ENCODE results near the gene C17orf113.
"Not testable (repeated sequence)": the region's sequence is repeated elsewhere in the genome, so short reads cannot be mapped to it uniquely, and the experiment has no call there.

C17orf113 gene

DNA sequence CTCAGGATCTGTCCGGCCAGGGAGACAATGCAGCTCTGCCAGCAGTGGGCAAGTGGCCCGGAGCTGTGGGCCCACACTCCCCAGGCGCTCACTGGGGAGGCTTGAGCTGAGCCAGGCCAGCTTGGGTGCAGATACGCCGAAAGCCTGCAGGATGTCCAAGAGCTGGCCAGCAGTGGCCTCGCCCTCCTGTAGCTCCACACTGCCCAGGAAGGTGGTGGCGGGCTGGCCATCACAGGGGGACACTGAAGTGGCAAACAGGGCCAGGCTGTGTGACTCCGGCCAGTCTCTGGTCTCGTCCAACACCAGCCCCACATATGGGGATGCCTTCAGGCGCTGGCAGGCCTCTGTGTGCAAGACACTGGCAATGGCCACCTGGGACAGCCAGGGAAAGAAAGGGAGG is 9.6 kb downstream of the C17orf113 start:
- DNase-seq, result no peak

DNA sequence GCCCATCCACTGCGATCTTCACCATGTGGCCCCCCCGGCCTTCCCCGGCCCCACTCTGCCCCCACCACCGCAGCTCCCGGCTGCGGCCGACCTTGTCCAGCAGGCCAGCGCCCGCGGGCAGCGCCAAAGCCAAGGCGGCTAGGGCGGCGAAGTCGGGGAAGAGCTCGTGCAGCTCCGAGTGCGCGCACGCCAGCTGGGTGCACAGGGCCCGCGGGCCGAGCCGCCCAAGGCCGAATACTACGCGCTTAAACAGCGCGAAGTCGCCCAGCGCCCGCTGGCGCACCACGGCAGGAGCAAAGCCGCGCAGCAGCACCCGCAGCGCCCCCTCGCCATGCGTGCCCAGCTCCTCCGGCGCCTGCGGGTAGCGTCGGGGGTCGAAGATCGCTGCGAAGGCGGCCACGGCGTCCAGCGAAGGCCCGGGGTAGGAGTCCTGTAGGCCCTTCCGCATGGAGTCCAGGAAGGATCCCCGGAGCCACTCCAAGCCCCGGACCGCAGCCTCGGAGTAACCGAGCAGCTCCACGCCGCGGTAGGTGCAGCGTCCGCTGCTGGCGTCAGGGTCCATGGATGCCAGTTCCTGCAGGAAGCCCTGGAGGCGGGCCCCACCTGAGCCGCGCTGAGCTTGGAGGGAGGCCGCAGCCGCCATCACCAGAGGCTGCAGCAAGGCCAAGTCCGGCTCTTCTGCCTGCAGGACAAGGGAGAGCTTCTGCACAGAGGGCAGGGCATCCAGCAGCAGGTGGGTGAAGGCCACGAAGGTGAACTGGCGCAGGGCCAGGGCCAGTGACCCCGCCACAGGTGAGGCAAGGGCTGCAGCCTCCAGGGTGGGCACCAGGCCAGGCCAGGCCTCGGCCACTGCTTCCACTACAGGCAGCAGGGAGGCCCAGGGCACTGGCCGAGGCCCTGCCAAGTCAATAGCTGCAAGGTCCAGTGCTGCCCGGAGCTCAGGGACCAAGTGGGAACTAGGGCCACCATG is 10.3 kb downstream of the C17orf113 start:
- no peak for DNase-seq

DNA sequence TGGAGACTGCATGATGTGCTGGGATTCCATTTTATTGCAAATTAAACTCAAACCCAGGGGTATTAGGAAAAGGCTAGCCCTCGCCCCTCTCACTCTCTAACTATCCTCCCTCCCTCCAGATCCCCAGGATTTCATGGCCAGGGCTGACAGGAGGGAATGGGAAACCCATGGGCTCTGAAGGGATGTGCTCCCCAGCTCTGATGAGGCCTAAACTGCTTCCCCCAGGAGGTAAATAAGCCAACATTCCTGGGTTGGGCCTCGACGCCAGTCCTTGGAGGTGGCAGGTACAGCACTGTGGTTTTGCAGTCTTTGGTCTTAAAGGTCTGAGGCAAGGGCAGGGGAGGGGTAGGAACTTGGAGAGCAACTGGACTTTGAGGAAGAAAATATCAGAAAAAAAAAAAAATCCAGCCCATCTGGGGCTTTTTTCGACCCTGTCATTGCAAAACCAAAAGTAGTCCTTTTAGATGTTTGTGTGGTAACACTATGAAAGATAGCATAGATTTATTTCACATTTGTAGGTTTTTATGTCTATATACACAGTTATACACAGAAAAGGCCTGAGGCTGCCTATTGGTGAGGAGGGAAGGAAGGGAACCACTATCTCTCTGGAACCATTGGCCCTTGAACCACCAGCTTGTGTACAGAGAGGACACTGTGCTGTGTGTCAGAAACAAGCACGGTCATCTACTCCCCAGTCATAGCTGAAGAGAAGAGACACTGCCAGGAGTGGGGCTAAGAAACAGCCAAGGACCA is 12.0 kb downstream of the C17orf113 start:
- no peak for DNase-seq

DNA sequence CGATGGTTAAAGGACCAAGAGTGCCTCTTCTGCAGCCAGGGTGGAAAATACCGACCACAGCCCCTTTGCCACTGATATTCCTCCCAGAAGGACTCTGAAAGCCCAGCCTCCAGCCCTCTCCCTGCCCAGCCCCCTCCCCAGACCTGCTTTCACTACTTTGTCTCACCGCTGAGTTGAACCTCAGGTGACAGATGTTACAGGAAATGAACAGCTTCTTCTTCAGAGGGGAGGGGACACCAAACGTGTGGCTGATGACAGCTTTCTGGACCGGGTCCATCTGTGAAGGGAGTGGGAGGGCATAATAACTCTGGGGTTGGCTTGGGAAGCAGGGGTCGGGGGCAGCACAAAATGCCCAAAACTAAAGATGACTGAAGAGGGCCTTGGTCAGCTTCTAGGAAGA is 16.3 kb downstream of the C17orf113 start:
- no peak for DNase-seq

DNA sequence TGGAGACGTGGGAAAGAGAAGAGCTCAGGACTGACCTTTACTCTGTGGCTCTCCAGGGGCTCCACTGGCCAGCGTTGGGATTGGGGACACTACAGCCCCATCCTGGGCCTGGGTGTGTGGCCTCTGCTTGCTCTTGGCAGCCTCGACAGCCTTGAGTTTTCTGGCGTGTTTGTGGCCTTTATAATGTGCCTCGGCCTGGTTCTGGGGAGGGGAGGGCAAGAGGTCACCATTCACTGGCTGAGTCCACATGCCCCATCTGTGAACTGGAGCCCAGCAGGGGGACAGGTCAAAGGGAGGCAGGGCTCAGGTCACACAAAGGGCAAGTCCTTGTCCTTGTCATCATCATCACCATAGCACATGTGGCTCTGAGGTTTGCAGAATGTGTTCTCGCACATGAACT is 18.8 kb downstream of the C17orf113 start:
- DNase-seq, result no peak

DNA sequence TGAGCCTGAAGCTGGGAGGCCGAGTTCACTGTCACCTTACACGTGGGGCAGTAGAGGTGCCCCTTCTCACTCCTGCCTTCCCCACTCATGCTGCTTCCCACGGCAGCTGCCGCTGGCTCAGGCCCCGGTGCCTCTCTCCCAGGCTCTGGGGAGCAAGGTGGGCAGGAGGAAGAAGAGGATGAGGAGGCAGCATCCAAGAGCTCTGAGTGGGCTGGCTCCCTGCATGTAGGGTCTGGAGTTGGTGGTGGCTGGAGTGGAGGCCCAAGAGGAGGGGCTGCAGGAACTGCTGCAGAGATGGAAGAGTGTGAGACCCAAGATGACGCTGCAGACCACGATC is 21.6 kb downstream of the C17orf113 start:
- DNase-seq, result no peak

- no peak for DNase-seq
These were observed 22.2 kb downstream of the C17orf113 start for GRCh38 chr17:42027961-42028790.

DNA sequence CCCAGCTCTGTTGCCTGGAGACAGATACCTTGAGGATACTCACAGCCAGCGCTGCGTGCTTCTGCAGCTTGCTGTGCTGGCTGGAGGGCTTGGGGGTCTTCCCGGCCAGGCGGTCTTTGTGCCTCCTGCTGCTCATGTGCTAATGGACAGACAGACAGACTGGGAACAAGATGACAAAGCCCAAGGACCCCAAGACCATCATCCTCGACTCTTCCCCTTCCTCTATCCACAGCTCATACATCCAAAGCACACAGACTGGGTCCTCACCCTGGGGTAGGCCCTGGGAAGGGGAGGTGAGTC is 22.9 kb downstream of the C17orf113 start:
- no peak for DNase-seq

- DNase-seq, result no peak
These were observed 23.4 kb downstream of the C17orf113 start for GRCh38 chr17:42026857-42027589.

DNA sequence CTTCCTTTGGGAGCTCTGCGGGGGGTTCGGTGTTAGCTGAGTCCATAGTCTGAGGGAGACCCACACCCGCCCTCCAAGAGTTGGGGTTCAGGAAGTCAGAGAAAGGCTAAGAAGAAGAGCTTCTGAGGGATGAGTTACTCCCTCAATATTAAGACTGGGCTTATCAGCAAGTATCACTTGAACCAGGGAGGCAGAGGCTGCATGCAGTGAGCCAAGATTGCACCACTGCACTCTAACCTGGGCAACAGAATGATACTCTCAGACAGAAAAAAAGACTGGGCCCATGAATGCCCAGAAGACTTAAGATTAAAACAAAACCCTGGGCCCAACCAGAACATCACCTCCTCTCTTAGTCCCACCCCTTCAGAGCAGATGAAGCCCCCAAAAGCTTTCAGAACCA is 24.5 kb downstream of the C17orf113 start:
- DNase-seq, result no peak

DNA sequence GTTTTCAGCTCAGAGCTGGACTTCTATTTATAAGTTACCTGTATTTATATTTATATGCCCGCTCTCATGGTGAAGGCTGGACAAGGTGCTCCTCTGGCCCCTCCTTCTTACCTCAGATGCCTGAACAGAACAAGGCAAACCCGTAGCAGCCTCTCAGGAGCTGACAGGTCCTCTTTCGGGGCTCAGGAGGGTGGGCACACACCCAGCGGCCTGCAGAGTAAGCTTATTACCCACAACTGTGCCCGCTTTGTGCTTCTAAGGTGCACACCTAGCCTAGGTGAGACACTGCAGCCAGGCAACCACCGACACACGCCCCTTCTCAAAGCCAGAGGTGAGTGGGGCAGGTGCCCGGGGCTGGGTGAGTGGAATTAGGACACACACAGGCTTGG is 25.2 kb downstream of the C17orf113 start:
- no peak for DNase-seq

- no peak for DNase-seq
These were observed 26.7 kb downstream of the C17orf113 start for GRCh38 chr17:42023524-42024349.

- DNase-seq, result not testable (repeated sequence)
These were observed 29.6 kb downstream of the C17orf113 start for GRCh38 chr17:42020845-42021244.

DNA sequence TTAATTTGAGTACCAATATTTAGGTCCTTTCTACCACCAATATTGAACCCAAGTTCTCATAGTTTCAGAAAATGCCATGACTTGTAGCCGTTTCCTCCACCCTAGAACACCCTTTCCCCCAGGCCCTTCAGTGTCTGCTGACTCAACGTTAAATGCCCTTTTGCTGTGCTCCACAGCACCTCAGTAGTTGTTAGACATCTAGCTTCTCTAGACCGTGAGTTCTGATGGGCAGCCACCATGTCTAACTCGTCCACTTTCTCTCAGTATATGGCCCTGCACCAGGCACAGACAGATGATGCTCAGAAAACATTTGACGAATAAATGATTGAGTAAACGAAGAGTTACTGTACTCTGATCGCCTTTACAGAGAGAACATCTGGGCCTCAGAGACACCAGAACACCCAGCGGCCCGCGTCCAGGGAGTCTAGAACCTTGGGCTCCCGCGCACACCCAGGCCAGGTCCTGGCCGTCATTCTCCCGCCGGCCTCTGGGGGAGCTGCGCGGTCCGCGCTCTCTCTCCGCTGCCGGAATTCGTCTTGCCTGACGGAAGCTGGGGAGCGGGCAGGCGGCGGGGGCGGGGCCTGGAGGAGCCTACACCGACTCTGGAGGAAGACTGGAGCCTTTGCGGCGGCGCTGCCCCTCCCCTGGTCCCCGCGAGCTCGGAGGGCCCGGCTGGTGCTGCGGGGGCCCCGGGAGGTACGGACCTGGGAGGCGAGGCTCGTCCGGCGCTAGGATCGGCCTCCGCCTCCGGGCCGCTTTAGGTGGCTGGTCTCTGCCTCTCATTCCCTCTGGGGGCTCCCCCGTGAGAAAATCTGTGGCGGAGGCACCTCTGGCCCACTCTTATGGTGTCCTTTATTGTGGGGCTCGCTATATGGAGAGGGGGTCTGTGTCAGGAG is 30.6 kb downstream of the C17orf113 start, which contains the start of gene NKIRAS2:
TSS of gene NKIRAS2 (plus strand) at position 582 of the 896 bp plus-strand sequence. CDS start 1,488 bp downstream, outside the sequence.
- DNase-seq, result peak; percentile 89

- no peak for DNase-seq
These were observed 31.4 kb downstream of the C17orf113 start for GRCh38 chr17:42018988-42019387.

DNA sequence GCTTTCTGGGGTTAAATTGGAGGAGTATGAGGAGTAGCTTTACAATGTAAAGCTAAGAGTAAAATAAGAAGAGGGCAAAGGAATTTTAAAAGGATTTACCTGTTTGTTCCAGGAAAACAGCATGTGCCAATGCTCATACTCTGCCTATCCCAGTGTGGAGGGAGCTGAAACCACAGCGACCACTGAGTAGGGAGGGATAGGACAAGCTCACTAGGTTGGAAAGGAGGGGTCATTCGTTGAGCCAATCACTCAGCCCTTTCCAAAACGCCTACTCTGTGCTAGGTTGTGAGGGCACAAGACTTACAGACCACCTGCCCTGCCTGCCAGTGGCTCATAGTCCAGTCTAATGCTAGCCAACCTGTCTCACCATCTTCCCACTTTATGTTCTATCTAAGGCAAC is 32.1 kb downstream of the C17orf113 start:
- no peak for DNase-seq

- DNase-seq, result no peak
These were observed 32.6 kb downstream of the C17orf113 start for GRCh38 chr17:42017866-42018200.

DNA sequence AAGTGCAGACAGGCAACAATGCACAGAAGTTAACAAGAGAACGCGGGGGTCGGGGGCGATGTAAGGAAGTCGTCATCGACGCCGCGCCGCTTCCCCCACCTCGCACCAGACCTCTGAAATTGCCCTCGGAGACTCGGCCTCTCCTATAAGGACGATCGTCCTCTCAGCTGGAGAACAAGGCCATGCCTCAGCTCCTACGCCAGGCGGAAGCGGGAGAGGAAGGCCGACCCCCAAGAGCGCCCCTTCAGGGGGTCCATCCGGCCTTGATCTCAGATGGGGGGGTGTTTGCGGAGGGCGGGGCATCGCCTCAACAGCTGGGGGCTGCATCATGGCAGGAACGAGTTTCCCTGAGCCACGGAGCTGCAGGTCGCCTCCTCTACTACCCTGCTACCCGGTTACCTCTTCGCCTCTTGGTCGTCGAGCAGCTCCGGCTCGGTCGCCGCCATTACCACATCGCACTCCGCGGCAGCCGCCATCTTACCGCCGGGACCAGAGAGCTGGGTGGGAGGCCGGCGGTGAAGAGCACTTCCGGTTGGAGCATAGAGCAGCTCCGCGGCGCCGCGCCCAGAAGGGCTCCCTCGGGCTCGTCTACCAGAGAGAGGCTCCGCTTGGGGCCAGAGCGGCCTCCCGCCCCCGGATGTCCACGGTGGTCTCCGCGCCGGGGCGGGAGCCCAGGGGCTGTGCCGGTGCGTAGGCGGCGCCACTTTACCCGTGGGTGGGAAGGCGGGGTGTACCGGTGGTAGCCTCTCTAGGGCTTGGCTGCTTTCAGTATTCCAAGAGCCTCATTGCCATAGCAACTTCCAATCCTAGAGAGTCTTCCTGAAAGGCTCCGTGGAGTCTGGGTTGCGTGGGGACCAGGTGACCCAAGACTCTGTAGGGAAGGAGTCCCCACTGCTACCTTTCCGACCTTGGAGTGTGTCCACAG is 33.2 kb downstream of the C17orf113 start, which contains the start of gene DNAJC7:
TSS of gene DNAJC7 (minus strand) at position 499 of the 925 bp plus-strand sequence. CDS start at position 476, 23 bp downstream.
- DNase-seq, result peak; percentile 84

GRCh38 chr17:42016411-42016831 is 34.0 kb downstream of the C17orf113 start:
- peak; percentile 34 for DNase-seq
